GM21360 (cell line): ENCODE results near the gene TRIM65.

Experiments used
- ATAC-seq: cut with Tn5 transposase; IDR thresholded peaks from one replicate; pipeline ENCODE4 v1.9.1; 2021; ENCODE audit warnings: mild to moderate bottlenecking, moderate library complexity; ENCODE audit not compliant: unreplicated experiment

Gene TRIM65

DNA sequence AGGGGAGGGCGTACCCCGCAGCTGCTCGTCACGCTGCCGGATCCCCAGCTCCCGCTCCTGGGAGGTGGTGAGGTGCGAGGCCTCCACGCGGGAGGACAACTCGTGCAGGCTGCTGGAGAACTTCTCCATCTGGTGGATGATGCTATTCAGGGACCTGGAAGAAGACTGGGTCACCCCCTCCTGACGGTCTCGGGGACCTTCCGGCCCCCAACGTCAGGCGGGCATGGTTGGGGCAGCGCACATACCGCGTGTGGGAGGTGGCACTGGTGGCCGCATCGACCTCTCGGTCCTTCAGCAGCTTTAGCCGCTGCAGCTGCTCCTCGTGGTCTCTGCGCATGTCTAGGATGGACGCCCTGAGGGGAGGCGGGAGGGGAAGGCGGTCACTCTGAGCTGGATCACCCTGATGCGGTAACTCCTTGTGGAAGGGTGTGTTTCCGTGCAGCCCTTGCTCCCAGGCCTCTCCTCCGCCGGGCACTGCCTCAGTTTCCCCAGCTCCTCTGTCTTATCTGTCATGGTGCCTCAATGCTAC, 21.2 kb upstream of the TRIM65 start:
- no peak for ATAC-seq

DNA sequence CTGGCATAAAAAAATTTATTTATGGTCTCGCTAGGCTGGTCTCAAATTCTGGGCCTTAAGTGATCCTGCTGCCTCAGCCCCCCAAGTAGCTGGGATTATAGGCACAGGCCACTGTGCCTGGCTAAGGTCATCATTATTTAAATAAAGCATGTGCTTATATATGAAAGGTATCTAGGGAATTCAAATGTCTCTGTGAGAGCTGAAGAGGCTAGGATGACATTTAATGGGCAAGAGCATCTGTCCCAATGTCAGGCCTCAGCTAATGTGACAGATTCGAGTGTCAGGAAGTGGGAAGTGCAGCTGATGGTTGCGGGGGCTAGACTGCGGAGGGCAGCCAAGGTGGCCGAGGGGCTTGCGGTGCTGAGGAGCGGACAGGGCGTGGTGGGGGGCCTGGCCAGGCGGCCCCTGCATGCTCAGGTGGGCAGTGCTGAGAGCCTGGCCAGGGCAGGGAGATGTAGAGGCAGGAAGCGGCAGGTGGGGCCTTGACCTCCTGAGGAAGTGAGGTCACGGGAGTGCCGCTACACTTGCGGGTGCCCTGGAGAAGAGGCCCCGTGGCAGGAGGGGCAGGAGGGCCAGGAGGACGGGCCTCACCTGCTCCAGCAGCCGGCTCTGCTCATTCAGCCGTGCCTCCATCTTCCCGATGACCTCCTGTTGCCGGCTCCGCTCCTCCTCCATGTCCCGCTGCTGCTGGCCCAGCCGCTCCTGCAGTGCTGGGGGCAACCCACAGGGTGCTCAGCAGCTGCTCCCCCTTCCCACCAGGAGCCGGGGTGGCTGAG, 20.6 kb upstream of the TRIM65 start:
- no peak for ATAC-seq

- no peak for ATAC-seq
These were observed 18.5 kb upstream of the TRIM65 start for GRCh38 chr17:75915268-75915667.

DNA sequence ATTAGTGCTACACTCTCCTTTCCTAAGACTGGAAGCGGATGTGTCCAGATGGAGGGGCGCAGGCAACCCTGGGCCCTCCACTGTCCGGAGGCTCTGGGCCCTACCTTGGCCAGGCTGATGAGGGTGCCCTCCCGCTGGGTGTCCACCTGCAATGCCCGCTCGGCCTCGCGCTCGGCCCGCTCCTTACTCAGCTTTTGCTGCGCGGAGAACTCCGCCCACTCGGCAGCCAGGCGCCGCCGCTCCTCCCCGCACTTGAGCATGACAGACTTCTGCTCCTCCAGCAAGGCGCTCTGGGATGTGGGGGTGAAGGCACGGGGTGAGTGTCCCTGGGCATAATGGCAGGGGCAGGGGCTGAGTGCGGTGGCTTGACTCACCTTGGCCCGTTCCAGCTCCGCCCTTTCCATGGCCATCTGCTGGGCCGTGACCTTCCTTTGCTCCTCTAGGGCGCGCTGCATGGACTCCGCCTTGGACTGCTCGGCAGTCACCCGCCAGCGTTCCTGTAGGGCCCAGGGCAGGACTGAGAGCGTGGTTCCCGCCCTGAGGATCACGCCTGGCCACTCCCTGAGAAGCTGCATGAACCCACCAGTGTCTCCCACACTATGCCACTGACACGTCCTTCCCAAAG, 18.0 kb upstream of the TRIM65 start:
- ATAC-seq: no peak

GRCh38 chr17:75913537-75914210, 16.9 kb upstream of the TRIM65 start:
- ATAC-seq: no peak

- no peak for ATAC-seq
These were observed 13.9 kb upstream of the TRIM65 start for GRCh38 chr17:75910699-75911098.

GRCh38 chr17:75909812-75910274, 13.1 kb upstream of the TRIM65 start:
- no peak for ATAC-seq

GRCh38 chr17:75909051-75909811, 12.5 kb upstream of the TRIM65 start:
- ATAC-seq: no peak

DNA sequence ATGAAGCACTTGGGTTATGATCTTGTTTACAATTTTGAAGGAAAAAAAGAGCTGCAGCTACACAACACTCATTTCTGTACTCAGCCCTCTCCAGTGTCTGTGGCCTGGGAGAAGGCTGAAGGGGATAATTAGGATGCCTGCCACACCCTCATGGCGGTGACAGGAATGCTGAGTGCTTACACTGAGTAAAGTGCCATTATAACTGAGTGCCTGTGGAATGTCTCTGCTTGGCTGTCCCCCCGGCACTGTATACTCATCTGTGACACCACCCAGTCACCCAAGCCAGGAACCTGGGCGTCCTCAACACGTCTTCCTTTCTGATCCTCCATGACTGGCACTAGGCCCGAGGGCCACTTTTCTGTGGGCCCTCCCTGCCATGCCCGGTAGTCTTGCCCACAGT, 11.4 kb upstream of the TRIM65 start:
- no peak for ATAC-seq

GRCh38 chr17:75906143-75906884, 9.6 kb upstream of the TRIM65 start:
- no peak for ATAC-seq

GRCh38 chr17:75904749-75905521, 8.2 kb upstream of the TRIM65 start, which contains the start of gene MRPL38:
TSS of gene MRPL38 (minus strand) at chr17:75904884. CDS start at chr17:75904875, 9 bp downstream.
- ATAC-seq: peak; percentile 92

DNA sequence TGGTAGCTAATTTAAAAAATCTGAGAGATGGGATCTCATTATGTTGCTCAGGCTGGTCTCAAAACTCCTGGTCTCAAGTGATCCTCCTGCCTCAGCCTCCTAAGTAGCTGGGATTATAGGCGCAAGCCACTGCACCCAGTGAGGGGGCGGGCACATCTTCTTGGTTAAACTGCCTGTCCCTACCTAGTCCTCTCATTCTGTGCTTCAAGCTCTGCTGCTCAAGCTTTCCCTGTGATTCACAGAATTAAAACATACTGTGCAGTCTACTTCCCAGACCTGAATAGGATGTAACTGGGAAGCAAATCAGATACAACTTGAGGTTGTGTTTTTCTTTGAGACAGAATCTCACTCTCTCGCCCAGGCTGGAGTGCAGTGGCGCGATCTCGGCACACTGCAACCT, 5.7 kb upstream of the TRIM65 start:
- ATAC-seq: no peak

GRCh38 chr17:75901727-75902126, 5.0 kb upstream of the TRIM65 start:
- ATAC-seq: no peak

DNA sequence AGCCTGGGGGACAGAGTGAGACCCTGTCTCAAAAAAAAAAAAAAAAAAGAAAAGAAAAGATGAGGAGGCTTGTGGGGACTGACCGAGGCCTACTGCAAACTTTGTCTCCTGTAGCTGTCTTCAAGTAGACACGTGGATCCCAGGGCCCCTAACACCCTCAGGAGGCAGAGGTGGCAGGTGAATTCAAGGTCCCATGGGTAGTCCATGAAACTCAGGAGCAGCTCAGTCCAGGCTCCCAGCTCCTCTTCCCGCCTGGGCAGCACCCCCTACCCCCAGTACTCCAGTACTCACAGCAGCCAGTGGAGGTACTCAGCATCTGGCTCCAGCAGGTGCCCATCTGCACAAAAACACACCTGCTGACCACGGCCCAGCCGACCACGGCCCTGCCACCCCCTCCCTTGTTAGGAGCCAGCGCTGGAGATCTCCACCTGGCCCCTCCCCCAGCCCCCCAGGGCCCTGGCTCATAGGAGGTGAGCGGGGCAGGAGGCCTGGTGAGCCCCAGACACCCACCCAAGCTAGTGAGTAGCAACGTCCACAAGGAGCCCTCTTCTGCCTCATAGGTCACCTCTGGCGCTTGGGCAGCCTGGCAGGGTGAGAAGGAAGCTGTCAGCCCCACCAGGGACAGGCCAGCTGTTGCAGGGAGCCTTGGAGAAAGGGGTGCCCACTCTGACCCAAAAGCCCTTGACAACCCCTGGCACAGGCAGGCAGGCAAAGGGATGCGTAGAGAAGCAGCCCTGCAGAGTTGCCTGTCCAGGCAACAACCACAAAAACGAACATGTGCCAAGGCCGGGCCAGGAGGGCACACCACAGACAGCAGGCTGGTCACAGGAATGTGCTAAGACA, 4.2 kb upstream of the TRIM65 start:
- ATAC-seq: no peak

DNA sequence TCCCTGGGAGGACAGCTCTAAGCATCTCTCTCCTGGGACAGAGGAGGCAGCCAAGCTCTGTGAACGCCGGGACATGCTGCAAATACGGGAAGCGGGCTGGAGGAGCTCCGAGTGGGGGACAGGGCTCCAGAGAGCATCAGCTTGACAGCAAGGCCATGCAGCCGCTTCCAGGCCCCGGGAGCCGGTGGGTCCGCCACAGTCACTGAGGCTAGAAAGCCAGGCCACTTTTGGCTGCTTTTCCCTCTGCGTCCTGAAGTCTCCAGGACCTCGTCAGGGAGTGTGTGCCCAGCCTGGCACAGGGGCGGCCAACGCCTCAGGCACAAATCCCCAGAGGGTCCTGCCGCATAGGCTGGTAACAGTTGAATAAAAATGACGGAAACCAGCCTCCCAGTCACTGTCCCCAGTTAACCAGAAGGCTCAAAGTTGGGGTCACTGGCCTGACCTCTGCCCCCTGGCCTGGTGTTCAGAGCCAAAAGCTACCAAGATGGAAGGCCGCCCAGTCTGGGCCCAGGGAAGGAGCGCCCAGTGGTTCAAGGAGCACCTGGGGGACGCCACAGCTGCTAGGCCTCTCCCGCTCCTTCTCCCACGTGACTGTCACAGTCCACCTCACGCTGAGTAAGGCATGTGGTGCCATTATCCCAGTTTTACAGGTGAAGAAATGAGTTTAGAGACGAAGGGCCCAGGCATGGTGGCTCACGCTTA, 3.2 kb upstream of the TRIM65 start:
- ATAC-seq: no peak

DNA sequence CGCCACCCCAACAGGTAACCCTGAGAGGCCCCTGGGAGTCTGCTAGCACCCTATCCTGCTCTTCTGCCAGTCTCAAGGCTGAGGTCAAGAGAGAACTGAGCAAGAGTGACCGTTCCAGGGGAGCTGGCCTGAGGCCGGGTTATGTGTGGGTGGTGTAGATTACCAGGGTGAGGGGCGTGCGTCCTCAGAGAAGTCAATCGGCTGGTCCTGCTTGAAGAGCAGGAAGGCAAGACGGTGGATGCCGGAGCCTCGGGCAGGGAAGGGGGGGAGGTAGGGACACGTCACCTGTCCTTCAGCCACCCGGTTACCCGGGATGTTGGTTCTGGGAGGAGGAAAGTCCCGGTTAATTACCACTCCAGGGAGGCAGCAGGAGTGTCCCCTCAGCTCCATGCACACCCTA, 2.6 kb upstream of the TRIM65 start:
- ATAC-seq: no peak

DNA sequence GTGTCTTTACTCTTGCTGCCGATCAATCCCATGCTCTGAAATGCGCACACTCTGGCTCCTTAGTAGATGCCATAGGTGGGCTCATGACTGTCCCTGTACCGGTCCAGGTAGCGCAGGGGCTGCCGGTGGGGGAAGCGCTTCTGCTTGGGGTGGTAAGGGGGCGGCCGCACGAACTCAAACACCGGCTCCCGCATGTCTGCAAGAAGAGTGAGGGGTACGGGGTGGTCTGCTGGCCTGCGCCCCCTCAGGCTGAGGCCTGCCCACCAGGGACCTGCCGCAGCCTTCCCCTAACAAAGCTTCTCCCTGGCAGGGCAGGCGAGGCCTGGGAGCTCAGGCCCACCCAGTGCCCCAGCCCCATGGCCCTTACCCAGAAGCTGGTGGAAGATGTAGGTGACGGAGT, 2.0 kb upstream of the TRIM65 start:
- ATAC-seq: no peak

DNA sequence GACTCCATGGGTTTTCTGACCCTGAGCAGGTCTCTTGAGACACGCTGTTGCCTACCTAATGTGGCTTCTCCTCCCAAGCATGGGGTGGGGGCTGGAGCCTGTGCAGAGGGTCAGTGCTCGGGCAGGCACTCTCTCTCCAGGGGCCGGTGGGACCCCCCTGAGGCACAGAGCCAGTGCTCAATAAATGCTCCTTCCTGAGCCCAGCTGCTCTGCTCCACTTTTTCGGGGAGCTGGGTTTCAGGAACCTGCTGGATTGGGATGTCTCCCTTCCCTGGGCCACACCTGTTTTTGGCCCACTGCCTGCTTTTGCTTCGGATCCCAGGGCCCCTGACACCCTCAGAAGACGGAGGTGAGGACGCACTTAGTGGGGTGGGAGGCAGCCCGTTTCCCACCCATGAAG, 1.3 kb upstream of the TRIM65 start:
- ATAC-seq: no peak
